HepG2 (cell line): ENCODE results near the gene TMBIM6. TPM values are rescaled to one million over a fixed set of nuclear protein-coding genes. Genes with fewer than 3 reads are reported as not detected.

ENCODE experiments used
- ATAC-seq: fragments of 200-7000 bp; cut with Tn5 transposase; 3 replicates; pipeline ENCODE4 v1.9.1; 2020; ENCODE audit warnings: mild to moderate bottlenecking, moderate library complexity
- BruUV-seq: library from RNA; stranded (reverse); fragments of 400-500 nt; replicated peaks from 2 replicates; lab custom pipeline; 2021; lab: Mats Ljungman, UMichigan
- CTCF ChIA-PET: fragments of 300-600 bp; formaldehyde crosslinking; extraction: SDS; loops from one replicate; lab custom pipeline; 2021; ENCODE audit warnings: low total read pairs, inconsistent platforms, low intra/inter-chr PET ratio; lab: Yijun Ruan, JAX
- POLR2A ChIA-PET: fragments of 350-600 bp; sonication (Branson Sonifier 250); formaldehyde crosslinking; loops from one replicate; lab custom pipeline; 2020; ENCODE audit warnings: antibody characterized with exemption, inconsistent platforms; lab: Yijun Ruan, JAX
- DNase-seq: peaks from one replicate; pipeline ENCODE4 v3.0.0-alpha.2; 2015; ENCODE audit warnings: low spot score
- FAIRE-seq: peaks from 3 replicates; lab custom pipeline; 2011; peaks lifted over from hg19 to GRCh38; lab: Jason Lieb, UNC
- H2AFZ ChIP-seq: one replicate; pipeline ENCODE4 v1.6.1; 2011; ENCODE audit warnings: low read length, inconsistent platforms
- H3K27ac ChIP-seq: fragments of 300-600 bp; 3 replicates; pipeline ENCODE4 v1.8.0; 2011; ENCODE audit warnings: mixed run types, mild to moderate bottlenecking, mixed read lengths, low read length, inconsistent platforms; ENCODE audit not compliant: insufficient read depth; ENCODE audit errors: extremely low read length
- H3K27me3 ChIP-seq, 2 experiments: fragments of 200-600 bp in 1 of 2; 2 replicates in 1 of 2; 3 replicates in 1 of 2; pipeline versions ENCODE4 v1.6.0 to v1.8.0; 2011; ENCODE audit warnings: low read length in 2 of 2, mild to moderate bottlenecking in 2 of 2, moderate library complexity in 2 of 2, inconsistent platforms in 1 of 2; ENCODE audit not compliant: insufficient read depth in 2 of 2, control insufficient read depth in 1 of 2
- H3K36me3 ChIP-seq, 2 experiments: fragments of 200-600 bp in 1 of 2; replicated peaks in 1 of 2; 2 replicates in 1 of 2; 3 replicates in 1 of 2; pipeline versions ENCODE4 v1.5.1 to v1.8.0; 2011; ENCODE audit warnings: low read length in 2 of 2, inconsistent platforms in 1 of 2; ENCODE audit not compliant: insufficient read depth in 2 of 2, control insufficient read depth in 1 of 2
- H3K4me1 ChIP-seq: 2 replicates; pipeline ENCODE4 v1.5.1; 2012; ENCODE audit warnings: low read length, inconsistent platforms; ENCODE audit not compliant: insufficient read depth
- H3K4me2 ChIP-seq: 2 replicates; pipeline ENCODE4 v1.6.0; 2011; ENCODE audit warnings: low read depth, low read length, inconsistent platforms
- H3K4me3 ChIP-seq, 3 experiments: fragments of 200-600 bp in 1 of 3; sonication (generic), shearing (Covaris generic) in 1 of 3; replicated peaks in 1 of 3; 2 replicates each; pipeline ENCODE4 v1.5.1; 2011 to 2016; ENCODE audit warnings: low read length in 3 of 3, inconsistent platforms in 2 of 3, low read depth in 2 of 3, mild to moderate bottlenecking in 2 of 3, control low read depth in 1 of 3, mixed read lengths in 1 of 3; ENCODE audit not compliant: insufficient read depth in 1 of 3
- H3K79me2 ChIP-seq: one replicate; pipeline ENCODE4 v1.6.1; 2011; ENCODE audit warnings: low read length, inconsistent platforms; ENCODE audit not compliant: insufficient read depth
- H3K9ac ChIP-seq: 2 replicates; pipeline ENCODE4 v1.6.0; 2011; ENCODE audit warnings: mild to moderate bottlenecking, low read depth, low read length, inconsistent platforms; ENCODE audit not compliant: insufficient read depth
- H3K9me3 ChIP-seq: 2 replicates; pipeline ENCODE4 v1.5.1; 2012; ENCODE audit warnings: mild to moderate bottlenecking, low read length
- H4K20me1 ChIP-seq: 2 replicates; pipeline ENCODE4 v1.6.0; 2011; ENCODE audit warnings: inconsistent platforms, mild to moderate bottlenecking, low read length, moderate library complexity; ENCODE audit not compliant: insufficient read depth
- CEBPZ ChIP-seq: IDR thresholded peaks from 2 replicates; pipeline ENCODE4 v1.6.1; 2012; ENCODE audit warnings: low read length, improper control_type of control experiment
- DBP ChIP-seq: sonication (generic); formaldehyde crosslinking; IDR thresholded peaks from 2 replicates; pipeline ENCODE4 v1.4.0; 2020; ENCODE audit warnings: missing genetic modification reagents; ENCODE audit errors: not compliant biosample characterization
- FOXO4 ChIP-seq: sonication (generic); formaldehyde crosslinking; conservative IDR thresholded peaks from 2 replicates; pipeline ENCODE4 v1.8.1; 2023; ENCODE audit warnings: missing genetic modification reagents
- NONO ChIP-seq, 2 experiments: fragments of 450-650 bp in 1 of 2; sonication (generic) in 1 of 2; formaldehyde crosslinking in 1 of 2; IDR thresholded peaks in 1 of 2; conservative IDR thresholded peaks in 1 of 2; 2 replicates each; pipeline versions ENCODE4 v1.6.1 to v1.8.0; 2017 to 2022; ENCODE audit warnings: mild to moderate bottlenecking in 1 of 2, missing genetic modification reagents in 1 of 2, moderate library complexity in 1 of 2
- NR0B2 ChIP-seq: sonication (generic); formaldehyde crosslinking; IDR thresholded peaks from 2 replicates; pipeline ENCODE4 v1.4.0; 2020; ENCODE audit warnings: mild to moderate bottlenecking, missing genetic modification reagents
- PRMT3 ChIP-seq: sonication (generic); formaldehyde crosslinking; IDR thresholded peaks from 2 replicates; pipeline ENCODE4 v1.8.1; 2022; ENCODE audit warnings: low read depth, mild to moderate bottlenecking, moderate library complexity, missing genetic modification reagents, borderline replicate concordance
- SATB2 ChIP-seq: sonication (generic); formaldehyde crosslinking; IDR thresholded peaks from 2 replicates; pipeline ENCODE4 v1.5.0; 2020; ENCODE audit warnings: missing genetic modification reagents
- SPEN ChIP-seq: sonication (generic); formaldehyde crosslinking; IDR thresholded peaks from 2 replicates; pipeline ENCODE4 v1.5.1; 2020; ENCODE audit warnings: low read depth, mild to moderate bottlenecking, missing genetic modification reagents
- ZKSCAN5 ChIP-seq: sonication (generic); formaldehyde crosslinking; IDR thresholded peaks from 2 replicates; pipeline ENCODE4 v1.5.1; 2020; ENCODE audit warnings: mild to moderate bottlenecking, missing genetic modification reagents
- WGBS: methylation state at CpG from one replicate; pipeline ENCODE4 v1.1.6; 2017; ENCODE audit warnings: low lambda C conversion rate; 5-methylcytosine and 5-hydroxymethylcytosine counted together
- in situ Hi-C: cut with HindIII; loops from 2 replicates; pipeline ENCODE4 v1.10.0; 2017; ENCODE audit warnings: low pct_unique_long_range_greater_than_20kb; ENCODE audit not compliant: extremely low pct_ligation_motif_present
- intact Hi-C: fragments of 100-400 bp; cut with micrococcal nuclease; formaldehyde crosslinking; loops from one replicate; pipeline ENCODE4 v1.10.0; 2022; ENCODE audit not compliant: unreplicated experiment
- polyA plus RNA-seq, 8 experiments: library from polyadenylated mRNA; depleted of rRNA in 3 of 8; stranded (reverse) in 7 of 8; unstranded in 1 of 8; fragments of >200 nt; fragmentation: Illumina TruSeq in 4 of 8; extraction: Trizol in 4 of 8; gene quantifications; 2 replicates each; pipeline versions ENCODE4 v1.2.1 to v1.2.3, GENCODE V29; 2011 to 2016; ENCODE audit warnings: low read depth in 4 of 8, missing spikeins in 1 of 8, mixed read lengths in 1 of 8; ENCODE audit not compliant: insufficient read depth in 1 of 8
- total RNA-seq, 5 experiments: library from RNA; depleted of rRNA; stranded (reverse); fragments of >200 nt; fragmentation: Illumina TruSeq; extraction: Trizol; gene quantifications; 2 replicates each; pipeline ENCODE4 v1.2.3, GENCODE V29; 2016; ENCODE audit warnings: low read depth in 1 of 5

Gene TMBIM6
- total and polyA plus RNA-seq, 2 of the 13 experiments (the other 11 are each of a cell fraction or from before 2014, with no cell fraction given), result 412 to 468 TPM

- POLR2A ChIA-PET, result interaction anchor here (0.5 to 0.9 kb wide), 2 partner anchors 30 to 57 kb away, joined by 3 to 4 read pairs; partner anchors contain the start of genes NCKAP5L and TMBIM6
- H3K9me3 ChIP-seq, result no peaks in the 10 kb centered on the region
- no peak overlapping the region for H3K4me3 ChIP-seq
- H2AFZ ChIP-seq, result no peak overlapping the region
- in situ Hi-C loops, result no loop called here
- peaks cover 20 to 51% of the 10 kb centered on the region in 2 experiments for H3K36me3 ChIP-seq
- H4K20me1 ChIP-seq, result no peaks in the 10 kb centered on the region
- WGBS, result 96% methylated on average over 3 of the region's 7 CpGs
- CTCF ChIA-PET, result no interaction called here
- no peak overlapping the region for H3K27ac ChIP-seq
- H3K27me3 ChIP-seq, result no peaks in the 10 kb centered on the region
- no peaks in the 10 kb centered on the region for H3K79me2 ChIP-seq
- H3K4me1 ChIP-seq, result peaks cover 20% of the 10 kb centered on the region
- BruUV-seq, result no TSS peak
- TF ChIP-seq SPEN (no peak), ZKSCAN5 (CRISPR knock-in tag) (no peak)
- TF ChIP-seq, all 625 proteins: peak for 0
- DNase-seq, result no peak
- intact Hi-C loops, result no loop called here
- no peak for ATAC-seq
- no peak for FAIRE-seq
- no peak overlapping the region for H3K9ac ChIP-seq
- no peak overlapping the region for H3K4me2 ChIP-seq
Measured at GRCh38 chr12:49798248-49798647, 56.9 kb downstream of the TMBIM6 start.

GRCh38 chr12:49798934-49799333 is 57.6 kb downstream of the TMBIM6 start:
- no peaks in the 10 kb centered on the region for H4K20me1 ChIP-seq
- H2AFZ ChIP-seq, result no peak overlapping the region
- H3K4me1 ChIP-seq, result peaks cover 20% of the 10 kb centered on the region
- WGBS, result 95% methylated on average over 2 of the region's 2 CpGs
- DNase-seq (no peak), ATAC-seq (no peak), FAIRE-seq (no peak)
- no peak overlapping the region for H3K27ac ChIP-seq
- POLR2A ChIA-PET, result interaction anchor here (0.9 kb wide), 1 partner anchor 57 kb away, joined by 3 read pairs; the partner anchor contains the start of gene TMBIM6
- CTCF ChIA-PET, result no interaction called here
- no peaks in the 10 kb centered on the region for H3K9me3 ChIP-seq
- no peaks in the 10 kb centered on the region for H3K27me3 ChIP-seq
- no peak overlapping the region for H3K9ac ChIP-seq
- no TSS peak for BruUV-seq
- no peak overlapping the region for H3K4me2 ChIP-seq
- intact Hi-C loops, result no loop called here
- no peaks in the 10 kb centered on the region for H3K79me2 ChIP-seq
- no peak for TF ChIP-seq FOXO4
- no peak for TF ChIP-seq NR0B2
- no peak for TF ChIP-seq NONO (IDR thresholded peaks at IDR 0.05)
- no peak for TF ChIP-seq NONO (CRISPR knock-in tag; conservative IDR thresholded peaks at IDR 0.05)
- TF ChIP-seq CEBPZ, result no peak
- TF ChIP-seq SATB2 (CRISPR knock-in tag), result no peak
- no peak for TF ChIP-seq PRMT3
- no peak for TF ChIP-seq DBP (CRISPR knock-in tag)
- peaks cover 20 to 57% of the 10 kb centered on the region in 2 experiments for H3K36me3 ChIP-seq
- in situ Hi-C loops, result no loop called here
- no peak overlapping the region for H3K4me3 ChIP-seq
